ENCODE results near the gene M1AP.
A peak's percentile ranks its signal among the peaks of the same experiment; 100 is the strongest.

Gene M1AP

DNA sequence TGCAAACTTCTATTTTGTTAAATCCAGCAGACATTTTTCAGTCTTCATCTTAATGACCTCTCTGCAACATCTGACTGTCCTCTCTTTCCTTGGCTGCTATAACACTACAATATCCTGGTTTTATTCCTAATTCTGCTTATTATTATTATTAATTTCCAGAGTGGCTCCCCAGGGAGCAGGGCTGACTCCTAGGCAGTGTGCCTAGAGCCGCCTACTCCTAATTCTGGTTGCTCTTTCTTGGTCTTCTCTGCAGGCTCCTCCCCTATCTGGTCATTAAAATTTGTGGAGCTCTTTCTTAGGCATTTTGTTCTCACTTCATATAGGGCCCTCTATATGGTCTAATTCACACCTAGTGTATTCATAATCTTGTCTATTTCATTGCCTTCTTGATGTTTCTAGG, 105.2 kb downstream of the M1AP start:
- no peak for DNase-seq

GRCh38 chr2:74540291-74540690, 107.8 kb downstream of the M1AP start:
- no peak for DNase-seq

GRCh38 chr2:74538881-74539339, 109.2 kb downstream of the M1AP start:
- DNase-seq: no peak

DNA sequence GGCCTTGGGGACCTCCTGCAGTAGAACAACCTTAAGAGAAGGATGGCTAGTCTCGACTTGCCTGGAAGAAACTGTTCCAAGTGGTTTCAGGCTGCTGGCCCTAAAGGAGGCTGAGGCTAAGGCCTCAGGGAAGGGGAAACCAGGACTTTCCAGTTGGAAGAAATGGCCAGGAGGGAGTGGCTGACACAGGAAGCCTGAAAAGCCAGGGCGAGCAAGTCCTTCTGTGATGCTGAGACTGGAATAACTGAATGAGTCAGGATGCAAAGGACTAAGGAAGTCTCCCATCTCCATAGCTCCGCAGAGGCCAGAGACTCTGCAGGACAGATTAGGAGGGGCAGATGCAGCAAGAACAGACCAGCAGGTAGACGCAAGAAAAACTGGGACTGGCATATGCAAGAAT, 111.0 kb downstream of the M1AP start:
- DNase-seq: no peak

DNA sequence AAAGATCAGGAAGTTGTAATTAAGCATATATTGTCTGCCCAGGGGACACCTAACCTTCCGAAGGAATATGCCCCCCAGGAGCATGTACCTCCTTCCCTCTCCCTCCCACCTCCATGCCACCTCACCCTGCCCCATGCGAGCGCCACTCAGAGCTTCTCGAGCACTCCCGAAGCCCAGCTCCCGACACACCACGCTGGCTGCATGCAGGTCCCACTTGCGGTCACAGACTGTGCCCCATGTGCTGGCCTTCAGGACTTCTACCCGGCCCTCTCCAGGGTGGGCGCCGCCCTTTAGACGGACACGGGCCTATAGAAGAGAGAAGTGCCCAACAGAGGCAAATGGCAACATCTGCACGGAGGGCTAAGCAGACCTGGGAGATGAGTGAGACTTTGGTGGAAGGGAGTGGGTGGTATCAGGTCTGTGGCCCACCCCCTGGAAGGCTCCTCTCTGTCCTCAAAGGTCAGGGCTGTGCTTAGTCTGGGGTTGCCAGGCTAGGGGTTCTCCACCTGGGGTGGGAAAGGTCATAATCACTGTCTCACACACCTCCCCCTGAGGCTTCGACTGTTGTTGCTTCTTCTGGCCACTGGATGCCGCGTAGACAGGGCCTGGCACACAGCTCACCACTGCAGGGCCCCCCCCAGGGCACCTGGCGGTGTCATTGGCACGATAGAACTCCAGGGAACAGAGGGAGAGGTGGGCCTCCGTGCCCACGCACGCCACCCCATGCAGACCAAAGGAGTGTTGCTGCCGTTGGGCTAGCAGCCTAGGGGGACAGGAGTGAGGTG, 111.8 kb downstream of the M1AP start:
- DNase-seq: no peak

DNA sequence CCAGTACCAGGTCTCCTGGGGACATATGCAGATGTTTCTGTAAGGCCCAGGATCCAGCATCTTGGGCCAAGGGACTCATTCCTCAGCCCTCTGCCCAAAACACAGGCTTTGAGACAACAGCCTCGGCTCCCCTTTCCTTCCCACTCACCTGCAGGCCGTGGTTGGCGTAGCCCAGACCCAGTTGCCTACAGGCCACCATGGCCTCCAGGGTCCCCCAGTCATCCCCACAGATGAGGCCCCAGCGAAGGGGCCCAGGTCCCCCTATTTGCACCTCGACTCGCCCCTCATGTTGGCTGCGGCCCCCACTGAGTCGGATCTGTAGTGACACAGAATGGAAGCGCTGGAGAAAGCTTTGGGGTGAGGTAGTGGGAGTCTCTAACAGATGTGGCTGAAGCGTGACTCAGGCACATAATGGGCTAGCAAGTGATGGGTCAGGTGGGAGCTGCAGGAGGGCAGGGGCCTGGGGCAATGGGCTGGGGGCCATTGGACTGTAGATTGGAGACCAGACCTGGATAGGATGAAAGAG, 112.6 kb downstream of the M1AP start:
- DNase-seq: no peak

GRCh38 chr2:74534411-74534810, 113.7 kb downstream of the M1AP start:
- DNase-seq: no peak

GRCh38 chr2:74533464-74533863, 114.7 kb downstream of the M1AP start:
- DNase-seq: no peak

DNA sequence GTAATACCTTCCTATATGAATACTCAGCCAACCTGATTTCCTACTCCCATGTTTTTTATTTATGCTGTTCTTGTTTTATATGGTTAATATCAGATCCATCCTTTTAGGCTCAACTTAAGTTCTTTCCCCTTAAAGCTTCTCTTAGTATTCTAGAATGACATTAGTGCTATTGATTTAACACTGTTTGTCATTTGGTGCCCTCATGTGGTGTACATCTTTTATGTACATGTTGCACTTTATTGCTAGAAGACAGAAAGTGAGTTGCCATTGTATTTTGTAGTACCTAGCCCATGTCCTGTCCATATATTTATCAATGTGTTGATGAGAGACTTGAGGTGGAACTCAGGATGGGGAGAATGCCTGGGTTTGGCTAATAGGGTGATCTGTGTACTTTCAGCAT, 115.9 kb downstream of the M1AP start:
- DNase-seq: peak; percentile 69

- no peak for DNase-seq
These were observed 116.5 kb downstream of the M1AP start for GRCh38 chr2:74531666-74532065.

- peak; percentile 79 for DNase-seq
These were observed 117.6 kb downstream of the M1AP start for GRCh38 chr2:74530239-74531187.

DNA sequence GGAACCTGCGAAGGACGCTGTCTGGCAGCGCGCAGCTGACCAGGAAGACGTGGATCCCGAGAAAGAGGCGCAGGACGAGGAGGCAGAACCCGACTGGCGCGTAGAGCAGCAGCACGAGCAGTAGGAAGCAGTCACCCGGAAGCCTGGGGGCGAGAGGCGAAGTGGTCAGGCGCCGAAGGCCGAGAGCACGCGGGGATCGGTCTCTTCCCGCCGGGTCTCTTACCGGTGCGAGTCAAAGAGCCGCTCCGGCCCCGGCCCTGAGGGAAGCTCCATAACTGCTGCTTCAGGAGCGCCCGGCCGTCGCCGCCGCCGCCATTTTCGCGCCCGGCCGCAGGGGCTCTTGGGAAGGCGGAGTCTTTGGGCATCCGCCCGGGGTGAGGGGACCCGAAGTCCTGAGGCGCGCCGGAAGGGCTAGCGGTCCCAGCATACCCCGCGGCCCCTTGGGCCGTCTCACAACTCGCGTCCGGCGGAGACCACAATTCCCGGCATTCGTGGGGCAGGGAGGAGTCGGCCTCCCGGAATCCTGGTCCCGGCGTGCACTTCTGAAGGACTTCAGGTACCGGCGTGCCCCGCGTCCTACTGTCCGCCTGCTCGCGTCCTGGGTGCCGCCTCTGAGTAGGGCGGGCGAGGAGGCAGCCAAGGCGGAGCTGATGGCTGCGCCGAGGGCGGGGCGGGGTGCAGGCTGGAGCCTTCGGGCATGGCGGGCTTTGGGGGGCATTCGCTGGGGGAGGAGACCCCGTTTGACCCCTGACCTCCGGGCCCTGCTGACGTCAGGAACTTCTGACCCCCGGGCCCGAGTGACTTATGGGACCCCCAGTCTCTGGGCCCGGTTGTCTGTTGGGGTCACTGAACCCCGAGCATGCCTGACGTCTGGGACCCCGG, 118.5 kb downstream of the M1AP start, which contains the start of the genes AUP1 and HTRA2:
TSS of gene AUP1 (minus strand) at position 350 of the 882 bp plus-strand sequence. CDS start at position 273, 77 bp downstream.
TSS of gene HTRA2 (plus strand) at position 577 of the 882 bp plus-strand sequence. CDS start at position 651, 74 bp downstream.
- peak; percentile 100 for DNase-seq

DNA sequence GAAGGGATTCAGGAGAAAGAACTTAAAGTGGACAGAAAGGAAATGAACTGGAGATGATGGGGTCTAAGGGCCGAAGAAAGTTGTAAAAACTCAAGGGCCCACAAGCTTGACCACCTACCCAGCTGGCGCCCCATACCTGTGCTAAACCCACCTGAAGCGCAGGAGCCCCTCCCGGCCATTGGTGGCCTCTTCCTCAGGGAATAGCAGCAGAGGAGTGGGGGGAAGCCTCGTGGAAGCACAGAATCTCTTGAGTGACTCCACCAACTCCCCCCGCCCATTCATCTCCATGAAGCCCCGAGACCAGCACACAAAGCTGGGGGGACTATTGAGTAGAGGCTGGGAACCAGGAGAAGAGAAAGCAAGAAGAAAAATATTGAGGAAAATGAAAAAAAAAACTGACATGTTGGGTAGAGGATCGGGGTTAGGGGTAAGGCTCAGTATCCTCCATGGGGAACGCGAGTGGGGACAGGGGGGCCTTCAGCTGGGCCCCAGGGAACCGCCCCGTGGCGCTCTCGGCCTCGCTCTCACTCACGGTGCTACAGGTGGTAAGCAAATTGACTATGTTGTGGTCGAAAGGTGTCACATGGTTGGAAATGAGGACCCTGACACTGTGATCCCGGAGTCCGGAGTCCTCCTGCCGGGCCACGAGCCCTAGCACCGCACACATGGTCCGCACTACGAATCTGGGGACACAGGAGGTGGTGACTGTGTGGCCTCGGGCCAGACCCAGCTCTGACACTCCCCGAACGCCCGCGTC, 119.4 kb downstream of the M1AP start:
- DNase-seq: no peak

DNA sequence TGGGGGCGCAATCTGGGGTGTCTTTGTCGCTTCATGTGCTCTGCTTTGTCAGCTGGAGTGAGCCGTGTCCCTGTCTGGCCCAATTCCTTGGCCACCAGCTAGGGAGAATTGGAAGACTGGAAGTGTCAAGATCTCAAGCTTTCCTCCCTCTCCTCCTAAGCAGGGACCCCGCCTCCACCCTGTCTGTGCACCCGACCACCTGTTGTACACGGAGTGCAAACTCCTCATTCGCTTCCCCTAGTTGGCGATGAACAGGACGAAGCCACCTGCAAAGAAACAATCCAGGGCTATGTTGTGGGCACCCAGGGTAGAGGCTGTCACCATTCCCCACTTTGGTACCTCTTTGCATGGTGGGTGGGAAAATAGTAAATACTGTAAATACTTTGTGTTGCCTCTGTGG, 120.4 kb downstream of the M1AP start:
- no peak for DNase-seq

DNA sequence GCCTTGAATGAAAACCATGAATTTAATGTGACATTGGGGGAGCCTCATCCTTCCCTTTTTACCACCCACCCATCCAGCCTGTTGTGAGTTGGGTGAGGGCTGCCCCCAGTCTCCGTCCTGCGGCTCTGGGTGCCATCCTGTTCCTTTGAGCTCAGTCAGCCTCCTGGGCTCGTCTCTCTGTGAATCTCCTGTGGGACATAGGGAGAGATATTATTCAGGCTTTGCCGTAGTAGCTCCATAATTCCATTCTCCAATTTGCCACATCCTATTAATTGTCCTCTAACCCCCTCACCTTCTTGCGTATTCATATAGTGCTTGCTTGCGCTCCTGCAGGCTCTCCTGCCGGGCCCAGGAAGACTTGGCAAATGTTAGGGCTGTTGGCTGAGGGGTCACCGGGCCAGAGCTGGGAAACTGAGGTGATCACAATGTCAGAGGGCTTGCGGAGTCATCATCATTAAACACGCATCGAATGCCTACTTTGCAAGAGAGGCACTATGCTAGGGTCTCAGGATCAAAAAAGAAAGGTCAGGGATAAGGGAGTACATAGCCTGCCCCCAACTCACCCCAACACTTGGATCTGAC, 121.4 kb downstream of the M1AP start:
- no peak for DNase-seq

GRCh38 chr2:74525717-74526648, 122.1 kb downstream of the M1AP start, which contains the start of gene DQX1:
Gene DQX1 (minus strand): TSS chr2:74526231. CDS start chr2:74525729, 502 bp downstream.
- peak; percentile 65 for DNase-seq

DNA sequence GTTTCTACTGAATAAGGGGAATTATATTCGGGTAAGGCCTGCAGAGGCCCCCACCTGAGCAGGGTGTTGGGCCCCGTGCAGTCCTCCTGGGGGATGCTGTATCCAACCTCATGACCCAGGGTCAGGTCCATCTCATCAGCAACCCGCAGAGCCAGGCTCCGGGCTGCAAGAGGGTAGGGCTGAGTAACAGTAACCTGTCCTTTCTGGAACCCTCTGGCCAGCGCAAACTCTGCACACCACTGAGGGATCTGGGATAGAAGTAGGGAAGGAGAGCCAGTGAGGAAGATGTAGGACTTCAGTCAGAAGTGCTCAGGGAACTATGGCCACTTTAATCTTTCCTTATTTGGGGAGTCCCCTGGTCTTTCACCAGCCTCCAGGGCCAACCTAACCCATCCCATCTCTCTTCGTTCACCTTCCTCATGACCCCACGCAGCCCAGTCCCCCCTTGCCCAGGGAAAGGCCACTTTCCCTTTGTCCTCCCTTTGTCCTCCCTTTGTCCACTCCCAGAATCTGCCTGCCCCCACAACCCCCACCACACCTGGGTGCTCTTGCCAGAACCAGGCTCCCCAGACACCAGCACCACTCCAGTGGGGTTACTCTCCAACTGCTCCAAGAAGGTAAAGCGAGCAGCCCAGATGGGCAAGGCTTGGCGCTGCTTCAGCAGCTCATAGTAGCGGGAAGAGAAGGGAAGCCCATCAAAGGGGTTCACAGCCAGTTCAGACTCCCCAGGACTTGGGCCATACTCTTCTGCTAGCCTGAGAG, 123.0 kb downstream of the M1AP start:
- DNase-seq: no peak

GRCh38 chr2:74524005-74524404, 124.1 kb downstream of the M1AP start:
- no peak for DNase-seq

- no peak for DNase-seq
These were observed 125.6 kb downstream of the M1AP start for GRCh38 chr2:74522516-74522915.
